ENCODE results near the gene IARS2.

IARS2 gene

DNA sequence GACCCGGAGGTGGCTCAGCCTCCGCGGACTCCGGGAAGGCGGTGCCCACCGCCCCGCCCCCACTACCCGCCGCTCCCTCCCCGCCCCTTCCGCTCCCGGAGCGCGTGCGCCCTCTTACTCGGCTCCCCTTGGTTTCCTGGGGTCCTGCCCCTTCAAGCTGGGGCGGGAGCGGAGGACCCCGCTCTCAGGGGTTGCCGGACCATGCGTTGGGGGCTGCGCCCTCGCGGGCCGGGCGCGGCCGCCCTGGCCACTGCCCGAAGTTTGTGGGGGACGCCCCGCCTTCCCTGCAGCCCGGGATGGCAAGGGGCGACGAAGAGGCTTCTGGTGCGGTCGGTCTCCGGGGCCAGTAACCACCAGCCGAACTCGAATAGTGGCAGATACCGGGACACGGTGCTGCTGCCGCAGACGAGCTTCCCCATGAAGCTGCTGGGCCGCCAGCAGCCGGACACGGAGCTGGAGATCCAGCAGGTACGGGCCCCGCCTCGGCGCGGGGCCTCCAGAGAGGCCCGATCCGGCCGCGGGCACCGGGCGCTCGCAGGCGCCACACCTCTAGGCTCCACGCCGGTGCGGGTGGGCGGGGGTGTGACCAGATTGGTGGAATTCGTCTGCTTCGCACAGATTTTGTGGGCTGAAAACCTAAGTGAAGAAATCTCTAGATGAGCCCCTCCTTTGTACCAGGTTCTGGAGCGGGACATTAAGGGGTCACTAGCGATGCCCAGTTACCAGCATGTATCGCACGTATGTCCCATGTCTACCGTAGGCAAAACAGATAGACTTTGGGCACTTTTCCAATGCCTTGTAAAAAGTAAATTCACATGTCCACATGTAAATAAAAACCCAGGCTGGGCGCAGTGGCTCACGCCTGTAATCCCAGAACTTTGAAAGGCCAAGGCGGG lies at the start of gene IARS2:
Gene IARS2, plus strand, starts transcription at position 117 of the 896 bp plus-strand sequence. Its CDS starts 85 bp downstream, at position 202.
- ChIA-PET CTCF (interaction anchor here (1.0 to 1.3 kb wide), 3 partner anchors 11 to 104 kb away, joined by 3 read pairs; no protein-coding TSS in a partner anchor), POLR2A (no interaction called here)
- TF ChIP-seq, protein P1, sequence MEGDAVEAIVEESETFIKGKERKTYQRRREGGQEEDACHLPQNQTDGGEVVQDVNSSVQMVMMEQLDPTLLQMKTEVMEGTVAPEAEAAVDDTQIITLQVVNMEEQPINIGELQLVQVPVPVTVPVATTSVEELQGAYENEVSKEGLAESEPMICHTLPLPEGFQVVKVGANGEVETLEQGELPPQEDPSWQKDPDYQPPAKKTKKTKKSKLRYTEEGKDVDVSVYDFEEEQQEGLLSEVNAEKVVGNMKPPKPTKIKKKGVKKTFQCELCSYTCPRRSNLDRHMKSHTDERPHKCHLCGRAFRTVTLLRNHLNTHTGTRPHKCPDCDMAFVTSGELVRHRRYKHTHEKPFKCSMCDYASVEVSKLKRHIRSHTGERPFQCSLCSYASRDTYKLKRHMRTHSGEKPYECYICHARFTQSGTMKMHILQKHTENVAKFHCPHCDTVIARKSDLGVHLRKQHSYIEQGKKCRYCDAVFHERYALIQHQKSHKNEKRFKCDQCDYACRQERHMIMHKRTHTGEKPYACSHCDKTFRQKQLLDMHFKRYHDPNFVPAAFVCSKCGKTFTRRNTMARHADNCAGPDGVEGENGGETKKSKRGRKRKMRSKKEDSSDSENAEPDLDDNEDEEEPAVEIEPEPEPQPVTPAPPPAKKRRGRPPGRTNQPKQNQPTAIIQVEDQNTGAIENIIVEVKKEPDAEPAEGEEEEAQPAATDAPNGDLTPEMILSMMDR (IDR thresholded peaks at IDR 0.05; ENCODE audit: insufficient read depth, low read length, missing control alignments), result no peak
- H3K4me3 ChIP-seq (ENCODE audit: low read depth, low read length), result peak within 1 kb of the TSS; percentile 77
- DNase-seq (ENCODE audit: low read depth, low spot score), result no peak

DNA sequence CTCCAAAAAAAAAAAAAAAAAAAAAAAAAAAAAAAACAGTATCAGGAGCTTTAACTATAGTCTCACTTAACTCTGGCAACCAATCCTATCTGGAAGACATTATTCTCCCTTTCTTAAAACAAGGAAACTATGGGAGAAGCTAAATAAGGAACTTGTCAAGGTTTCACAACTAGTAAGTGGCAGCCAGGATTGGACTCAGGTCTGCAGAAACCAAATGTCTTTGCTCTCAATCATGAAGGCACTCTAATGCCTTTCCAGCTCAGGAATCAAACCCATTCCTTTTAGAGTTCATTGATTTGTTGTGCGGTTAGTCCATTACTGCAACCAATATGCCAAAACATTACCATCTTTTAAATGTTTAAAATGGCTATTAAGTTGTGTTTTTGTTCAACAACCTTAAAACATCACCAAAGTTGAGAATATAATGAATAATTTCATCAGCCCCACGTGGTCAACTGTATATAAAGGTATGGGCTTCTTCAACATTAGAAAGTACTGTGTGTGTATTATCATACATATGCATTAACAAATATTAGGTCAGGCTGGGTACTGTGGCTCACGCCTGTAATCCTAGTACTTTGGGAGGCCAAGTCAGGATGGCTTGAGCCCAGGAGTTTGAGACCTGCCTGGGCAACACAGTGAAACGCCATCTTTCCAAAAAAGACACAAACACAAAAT lies 49.1 kb upstream of the IARS2 start:
- TF ChIP-seq, protein P1 (IDR thresholded peaks at IDR 0.05; ENCODE audit: insufficient read depth, low read length, missing control alignments), result no peak
- POLR2A ChIA-PET, result no interaction called here
- CTCF ChIA-PET, result no interaction called here
- no peak for DNase-seq (ENCODE audit: low read depth, low spot score)
- peak overlapping the region; percentile 100 for H3K4me3 ChIP-seq (ENCODE audit: low read depth, low read length)

DNA sequence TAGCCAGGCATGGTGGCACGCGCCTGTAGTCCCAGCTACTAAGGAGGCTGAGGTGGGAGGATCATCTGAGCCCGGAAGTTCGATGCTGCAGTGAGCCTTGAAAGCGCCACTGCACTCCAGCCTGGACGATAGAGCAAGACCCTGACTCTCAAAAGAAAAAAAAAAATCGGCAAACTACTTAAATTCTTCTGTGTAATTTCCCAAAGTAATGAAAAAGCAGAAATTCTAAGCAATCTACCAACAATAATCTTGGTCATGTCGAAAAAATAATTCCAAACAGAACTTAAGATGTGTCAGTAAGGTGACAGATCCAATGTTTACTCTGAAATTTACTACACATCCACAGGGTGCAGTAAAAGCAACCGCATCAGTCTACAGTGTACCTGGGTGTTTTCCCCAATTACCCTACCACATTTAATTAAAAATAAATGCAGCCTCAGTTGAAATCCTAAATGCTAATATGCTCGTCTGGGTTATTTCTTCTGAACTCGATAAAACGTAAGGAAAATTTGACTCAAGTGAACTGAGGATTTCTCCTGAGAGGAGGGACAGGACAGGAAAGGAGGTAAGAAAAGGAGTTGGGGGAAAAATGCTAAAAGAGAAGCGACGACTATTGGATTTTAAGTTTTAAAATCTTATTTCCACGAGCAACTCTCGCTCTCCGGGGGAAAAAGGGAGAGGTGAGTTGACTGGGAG lies 48.4 kb upstream of the IARS2 start:
- TF ChIP-seq, protein P1 (IDR thresholded peaks at IDR 0.05; ENCODE audit: insufficient read depth, low read length, missing control alignments), result no peak
- peak overlapping the region; percentile 100 for H3K4me3 ChIP-seq (ENCODE audit: low read depth, low read length)
- ChIA-PET POLR2A (no interaction called here), CTCF (interaction anchor here (0.6 kb wide), 1 partner anchor 15 kb away, joined by 3 read pairs; no protein-coding TSS in a partner anchor)
- DNase-seq (ENCODE audit: low read depth, low spot score), result no peak

DNA sequence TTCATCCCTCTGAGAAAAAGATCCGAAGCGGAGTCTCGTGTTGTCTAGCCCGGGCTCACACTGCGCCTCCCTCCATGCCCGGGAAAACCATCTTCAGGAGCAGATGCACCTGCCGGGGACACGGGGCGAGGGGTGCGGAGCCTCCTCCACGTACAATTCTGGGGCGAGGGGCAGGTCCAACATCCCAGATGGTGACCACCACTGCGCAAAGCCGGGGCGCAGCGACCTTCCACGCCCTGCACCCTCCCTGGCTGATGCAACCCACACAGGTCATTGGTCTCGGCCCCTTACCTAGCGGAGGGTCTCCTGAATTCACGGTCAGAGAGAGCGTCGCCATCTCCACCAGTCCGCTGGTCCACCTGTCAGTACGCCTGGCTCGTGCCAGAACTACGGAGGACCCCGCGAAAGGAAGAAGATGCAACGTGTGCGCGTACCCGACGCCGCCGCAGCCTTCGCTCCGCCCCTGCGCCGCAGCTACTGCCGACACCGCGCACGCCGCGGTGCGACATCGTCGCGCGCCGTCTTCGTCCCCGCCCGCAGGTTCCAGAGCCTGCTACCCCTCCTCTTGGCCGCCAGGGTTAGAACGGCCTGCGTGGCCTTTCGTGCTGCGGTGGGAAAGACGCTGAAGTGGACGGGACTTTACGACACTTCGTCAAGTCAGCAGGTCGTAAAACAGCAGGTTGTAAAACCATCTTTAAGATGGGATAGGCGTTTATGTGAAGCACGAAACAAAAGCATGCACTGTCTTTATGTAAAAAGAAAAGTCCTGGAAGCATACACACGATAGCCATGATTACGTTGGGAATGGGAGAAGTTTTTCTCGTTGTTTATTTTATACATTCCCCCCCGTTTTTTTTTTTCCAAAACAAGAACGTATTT lies 47.6 kb upstream of the IARS2 start, which contains the start of gene EPRS1:
Gene EPRS1, minus strand, starts transcription at position 454 of the 879 bp plus-strand sequence. Its CDS starts 117 bp downstream, at position 337.
- TF ChIP-seq, protein P1 (IDR thresholded peaks at IDR 0.05; ENCODE audit: insufficient read depth, low read length, missing control alignments), result peak; percentile 91
- ChIA-PET CTCF (interaction anchor here (0.6 to 0.8 kb wide), 2 partner anchors 14 to 44 kb away, joined by 3 to 4 read pairs; partner anchors contain the start of gene BPNT1), POLR2A (no interaction called here)

DNA sequence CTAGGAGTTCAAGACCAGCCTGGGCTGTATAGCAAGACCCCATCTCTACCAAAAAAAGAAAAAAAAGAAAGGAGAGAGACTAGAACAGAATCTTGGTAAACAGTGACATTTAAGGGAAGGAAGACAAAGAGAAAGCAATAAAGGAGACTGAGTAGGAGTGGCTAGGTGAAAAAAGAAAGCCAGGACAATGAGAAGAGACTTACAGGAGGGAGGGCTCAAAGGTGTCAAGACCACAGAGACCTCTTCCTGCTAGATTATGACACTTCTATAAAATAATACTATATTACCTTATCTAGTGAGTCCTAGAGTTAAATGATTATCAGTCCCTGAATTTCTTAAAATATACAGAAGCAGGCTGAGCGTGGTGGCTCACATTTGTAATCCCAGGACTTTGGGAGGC lies 37.6 kb upstream of the IARS2 start:
- POLR2A ChIA-PET, result no interaction called here
- H3K4me3 ChIP-seq (ENCODE audit: low read depth, low read length), result no peak overlapping the region
- CTCF ChIA-PET, result interaction anchor here (1.2 to 1.5 kb wide), 2 partner anchors 10 to 51 kb away, joined by 3 to 4 read pairs; no protein-coding TSS in a partner anchor
- DNase-seq (ENCODE audit: low read depth, low spot score), result no peak
- TF ChIP-seq, protein P1 (IDR thresholded peaks at IDR 0.05; ENCODE audit: insufficient read depth, low read length, missing control alignments), result no peak

More for the DNA sequence above, 47.6 kb upstream of the IARS2 start, which contains the start of gene EPRS1:
- peak; percentile 94 for DNase-seq (ENCODE audit: low read depth, low spot score)
- H3K4me3 ChIP-seq (ENCODE audit: low read depth, low read length), result peak within 1 kb of the TSS; percentile 100

Data from AG04449 (cell line).